ENCODE results near the gene TMSB10. TPM values are rescaled to one million over a fixed set of nuclear protein-coding genes. Genes with fewer than 3 reads are reported as not detected.

The TMSB10 gene
- total and polyA plus RNA-seq, 4 donors, result 2,245 to 4,399 (median 2,692) TPM

- no peaks in the 10 kb centered on the region for H3K9me3 ChIP-seq (ENCODE audit: control insufficient read depth, insufficient read depth, low read length)
- DNase-seq (ENCODE audit: low read depth in 4 of 6, low spot score in 6 of 6), result no peak
- WGBS (ENCODE audit: insufficient coverage), result 69% methylated on average over 2 of the region's 2 CpGs
- H3K4me1 ChIP-seq (ENCODE audit: control insufficient read depth, insufficient read depth, low read length), result peaks cover 19% of the 10 kb centered on the region
- no peaks in the 10 kb centered on the region for H3K36me3 ChIP-seq (ENCODE audit: control insufficient read depth, insufficient read depth, low read length)
- no peak overlapping the region for H3K27ac ChIP-seq (ENCODE audit: low read depth, low read length)
- H3K4me3 ChIP-seq (ENCODE audit: low read depth, low read length), result no peak overlapping the region
- peaks cover 28% of the 10 kb centered on the region for H3K27me3 ChIP-seq (ENCODE audit: control insufficient read depth, insufficient read depth, low read length)
Observed at GRCh38 chr2:84885111-84885510, 20.3 kb upstream of the TMSB10 start.

GRCh38 chr2:84886791-84887190 is 18.7 kb upstream of the TMSB10 start:
- Histone ChIP-seq H3K27ac (ENCODE audit: low read depth, low read length) (no peak overlapping the region), H3K9me3 (ENCODE audit: control insufficient read depth, insufficient read depth, low read length) (no peaks in the 10 kb centered on the region), H3K27me3 (ENCODE audit: control insufficient read depth, insufficient read depth, low read length) (peaks cover 12% of the 10 kb centered on the region), H3K4me3 (ENCODE audit: low read depth, low read length) (no peak overlapping the region), H3K36me3 (ENCODE audit: control insufficient read depth, insufficient read depth, low read length) (no peaks in the 10 kb centered on the region), H3K4me1 (ENCODE audit: control insufficient read depth, insufficient read depth, low read length) (peaks cover 11% of the 10 kb centered on the region)
- WGBS (ENCODE audit: insufficient coverage), result 82% methylated on average over 5 of the region's 6 CpGs
- no peak for DNase-seq (ENCODE audit: low read depth in 4 of 6, low spot score in 6 of 6)

GRCh38 chr2:84888401-84889276 is 16.8 kb upstream of the TMSB10 start:
- peaks cover 5% of the 10 kb centered on the region for H3K4me1 ChIP-seq (ENCODE audit: control insufficient read depth, insufficient read depth, low read length)
- 89% methylated on average over 2 of the region's 6 CpGs for WGBS (ENCODE audit: insufficient coverage)

GRCh38 chr2:84889332-84889731 is 16.1 kb upstream of the TMSB10 start:
- Histone ChIP-seq H3K27me3 (ENCODE audit: control insufficient read depth, insufficient read depth, low read length) (no peaks in the 10 kb centered on the region), H3K9me3 (ENCODE audit: control insufficient read depth, insufficient read depth, low read length) (no peaks in the 10 kb centered on the region), H3K36me3 (ENCODE audit: control insufficient read depth, insufficient read depth, low read length) (no peaks in the 10 kb centered on the region), H3K4me1 (ENCODE audit: control insufficient read depth, insufficient read depth, low read length) (peaks cover 5% of the 10 kb centered on the region), H3K4me3 (ENCODE audit: low read depth, low read length) (no peak overlapping the region), H3K27ac (ENCODE audit: low read depth, low read length) (no peak overlapping the region)
- 85% methylated on average over 2 of the region's 2 CpGs for WGBS (ENCODE audit: insufficient coverage)
- DNase-seq (ENCODE audit: low read depth in 4 of 6, low spot score in 6 of 6), result no peak

More at GRCh38 chr2:84888401-84889276, 16.8 kb upstream of the TMSB10 start:
- no peak overlapping the region for H3K27ac ChIP-seq (ENCODE audit: low read depth, low read length)
- H3K36me3 ChIP-seq (ENCODE audit: control insufficient read depth, insufficient read depth, low read length), result no peaks in the 10 kb centered on the region
- H3K4me3 ChIP-seq (ENCODE audit: low read depth, low read length), result no peak overlapping the region
- no peak for DNase-seq (ENCODE audit: low read depth in 4 of 6, low spot score in 6 of 6)
- H3K9me3 ChIP-seq (ENCODE audit: control insufficient read depth, insufficient read depth, low read length), result no peaks in the 10 kb centered on the region
- peaks cover under 1% of the 10 kb centered on the region for H3K27me3 ChIP-seq (ENCODE audit: control insufficient read depth, insufficient read depth, low read length)

GRCh38 chr2:84891355-84892010 is 14.0 kb upstream of the TMSB10 start:
- WGBS (ENCODE audit: insufficient coverage), result 86% methylated on average over 8 of the region's 12 CpGs
- no peaks in the 10 kb centered on the region for H3K9me3 ChIP-seq (ENCODE audit: control insufficient read depth, insufficient read depth, low read length)
- no peaks in the 10 kb centered on the region for H3K36me3 ChIP-seq (ENCODE audit: control insufficient read depth, insufficient read depth, low read length)
- no peaks in the 10 kb centered on the region for H3K4me1 ChIP-seq (ENCODE audit: control insufficient read depth, insufficient read depth, low read length)
- no peak overlapping the region for H3K27ac ChIP-seq (ENCODE audit: low read depth, low read length)
- no peak for DNase-seq (ENCODE audit: low read depth in 4 of 6, low spot score in 6 of 6)
- no peaks in the 10 kb centered on the region for H3K27me3 ChIP-seq (ENCODE audit: control insufficient read depth, insufficient read depth, low read length)
- no peak overlapping the region for H3K4me3 ChIP-seq (ENCODE audit: low read depth, low read length)

GRCh38 chr2:84894131-84894586 is 11.3 kb upstream of the TMSB10 start:
- no peaks in the 10 kb centered on the region for H3K27me3 ChIP-seq (ENCODE audit: control insufficient read depth, insufficient read depth, low read length)
- peaks cover 6% of the 10 kb centered on the region for H3K4me1 ChIP-seq (ENCODE audit: control insufficient read depth, insufficient read depth, low read length)
- WGBS (ENCODE audit: insufficient coverage), result 86% methylated on average over 3 of the region's 6 CpGs
- no peak overlapping the region for H3K27ac ChIP-seq (ENCODE audit: low read depth, low read length)
- no peak for DNase-seq (ENCODE audit: low read depth in 4 of 6, low spot score in 6 of 6)
- H3K36me3 ChIP-seq (ENCODE audit: control insufficient read depth, insufficient read depth, low read length), result no peaks in the 10 kb centered on the region
- no peaks in the 10 kb centered on the region for H3K9me3 ChIP-seq (ENCODE audit: control insufficient read depth, insufficient read depth, low read length)
- H3K4me3 ChIP-seq (ENCODE audit: low read depth, low read length), result no peak overlapping the region

GRCh38 chr2:84894758-84895520 is 10.5 kb upstream of the TMSB10 start:
- peak in 1 of 6 donors; percentile 45 for DNase-seq (ENCODE audit: low read depth in 4 of 6, low spot score in 6 of 6)
- WGBS (ENCODE audit: insufficient coverage), result 79% methylated on average over 2 of the region's 7 CpGs
- no peaks in the 10 kb centered on the region for H3K27me3 ChIP-seq (ENCODE audit: control insufficient read depth, insufficient read depth, low read length)
- no peak overlapping the region for H3K27ac ChIP-seq (ENCODE audit: low read depth, low read length)
- H3K9me3 ChIP-seq (ENCODE audit: control insufficient read depth, insufficient read depth, low read length), result no peaks in the 10 kb centered on the region
- H3K4me1 ChIP-seq (ENCODE audit: control insufficient read depth, insufficient read depth, low read length), result peaks cover 6% of the 10 kb centered on the region
- no peaks in the 10 kb centered on the region for H3K36me3 ChIP-seq (ENCODE audit: control insufficient read depth, insufficient read depth, low read length)
- H3K4me3 ChIP-seq (ENCODE audit: low read depth, low read length), result no peak overlapping the region

- no peaks in the 10 kb centered on the region for H3K27me3 ChIP-seq (ENCODE audit: control insufficient read depth, insufficient read depth, low read length)
- DNase-seq (ENCODE audit: low read depth in 4 of 6, low spot score in 6 of 6), result no peak
- WGBS (ENCODE audit: insufficient coverage), result 92% methylated on average over 1 of the region's 2 CpGs
- H3K9me3 ChIP-seq (ENCODE audit: control insufficient read depth, insufficient read depth, low read length), result no peaks in the 10 kb centered on the region
- H3K36me3 ChIP-seq (ENCODE audit: control insufficient read depth, insufficient read depth, low read length), result no peaks in the 10 kb centered on the region
- no peak overlapping the region for H3K27ac ChIP-seq (ENCODE audit: low read depth, low read length)
- peaks cover 6% of the 10 kb centered on the region for H3K4me1 ChIP-seq (ENCODE audit: control insufficient read depth, insufficient read depth, low read length)
- no peak overlapping the region for H3K4me3 ChIP-seq (ENCODE audit: low read depth, low read length)
Observed at GRCh38 chr2:84896567-84896966, 8.9 kb upstream of the TMSB10 start.

- Histone ChIP-seq H3K36me3 (ENCODE audit: control insufficient read depth, insufficient read depth, low read length) (no peaks in the 10 kb centered on the region), H3K4me1 (ENCODE audit: control insufficient read depth, insufficient read depth, low read length) (peaks cover 6% of the 10 kb centered on the region), H3K4me3 (ENCODE audit: low read depth, low read length) (no peak overlapping the region), H3K27ac (ENCODE audit: low read depth, low read length) (no peak overlapping the region), H3K27me3 (ENCODE audit: control insufficient read depth, insufficient read depth, low read length) (no peaks in the 10 kb centered on the region), H3K9me3 (ENCODE audit: control insufficient read depth, insufficient read depth, low read length) (no peaks in the 10 kb centered on the region)
- WGBS (ENCODE audit: insufficient coverage), result no CpG with 5 or more reads among the region's 1 CpG
- DNase-seq (ENCODE audit: low read depth in 4 of 6, low spot score in 6 of 6), result no peak
Observed at GRCh38 chr2:84897773-84898172, 7.7 kb upstream of the TMSB10 start.

All from spinal cord (tissue), 10 donors.